ENCODE results near the gene TIMM21. TPM values are rescaled to one million over a fixed set of nuclear protein-coding genes. Genes with fewer than 3 reads are reported as not detected.

Gene TIMM21
- polyA plus RNA-seq, 1 donor (not counting 4 experiments of a cell fraction or from before 2014, with no cell fraction given), result 76.0 TPM

GRCh38 chr18:74173434-74173750 is 25.1 kb downstream of the TIMM21 start:
- Histone ChIP-seq H3K27ac (ENCODE audit: control insufficient read depth, insufficient read depth, low read length) (no peak overlapping the region), H3K9me1 (ENCODE audit: control insufficient read depth, extremely low read depth, insufficient read depth, low read length) (no peaks in the 10 kb centered on the region), H3K36me3 (ENCODE audit: control insufficient read depth in 2 of 2, extremely low read depth in 1 of 2, insufficient read depth in 2 of 2, low read length in 2 of 2) (no peaks in the 10 kb centered on the region), H3K79me2 (ENCODE audit: control insufficient read depth, insufficient read depth, low read length) (no peaks in the 10 kb centered on the region), H4K20me1 (ENCODE audit: control insufficient read depth, extremely low read depth, insufficient read depth, low read length) (no peaks in the 10 kb centered on the region), H2AFZ (ENCODE audit: control insufficient read depth, low read length) (no peak overlapping the region), H3K9ac (ENCODE audit: control insufficient read depth, extremely low read depth, insufficient read depth, low read length) (no peak overlapping the region), H3K4me1 (ENCODE audit: control insufficient read depth, extremely low read depth, insufficient read depth, low read length) (no peaks in the 10 kb centered on the region), H3K27me3 (ENCODE audit: control insufficient read depth, extremely low read depth, insufficient read depth, low read length) (no peaks in the 10 kb centered on the region), H3K4me3 (ENCODE audit: control insufficient read depth in 2 of 3, extremely low read depth in 1 of 3, insufficient read depth in 2 of 3, low read depth in 1 of 3, low read length in 3 of 3) (no peak overlapping the region), H3K9me3 (ENCODE audit: control insufficient read depth, low read depth, low read length) (no peaks in the 10 kb centered on the region), H3K4me2 (ENCODE audit: control insufficient read depth, extremely low read depth, insufficient read depth, low read depth, low read length) (no peak overlapping the region)
- DNase-seq (ENCODE audit: low read depth, low spot score) (no peak), FAIRE-seq (no peak)
- TF ChIP-seq, protein P1, sequence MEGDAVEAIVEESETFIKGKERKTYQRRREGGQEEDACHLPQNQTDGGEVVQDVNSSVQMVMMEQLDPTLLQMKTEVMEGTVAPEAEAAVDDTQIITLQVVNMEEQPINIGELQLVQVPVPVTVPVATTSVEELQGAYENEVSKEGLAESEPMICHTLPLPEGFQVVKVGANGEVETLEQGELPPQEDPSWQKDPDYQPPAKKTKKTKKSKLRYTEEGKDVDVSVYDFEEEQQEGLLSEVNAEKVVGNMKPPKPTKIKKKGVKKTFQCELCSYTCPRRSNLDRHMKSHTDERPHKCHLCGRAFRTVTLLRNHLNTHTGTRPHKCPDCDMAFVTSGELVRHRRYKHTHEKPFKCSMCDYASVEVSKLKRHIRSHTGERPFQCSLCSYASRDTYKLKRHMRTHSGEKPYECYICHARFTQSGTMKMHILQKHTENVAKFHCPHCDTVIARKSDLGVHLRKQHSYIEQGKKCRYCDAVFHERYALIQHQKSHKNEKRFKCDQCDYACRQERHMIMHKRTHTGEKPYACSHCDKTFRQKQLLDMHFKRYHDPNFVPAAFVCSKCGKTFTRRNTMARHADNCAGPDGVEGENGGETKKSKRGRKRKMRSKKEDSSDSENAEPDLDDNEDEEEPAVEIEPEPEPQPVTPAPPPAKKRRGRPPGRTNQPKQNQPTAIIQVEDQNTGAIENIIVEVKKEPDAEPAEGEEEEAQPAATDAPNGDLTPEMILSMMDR (optimal IDR thresholded peaks at IDR 0.05 in 1 of 3, IDR thresholded peaks at IDR 0.05 in 1 of 3, conservative IDR thresholded peaks at IDR 0.05 in 1 of 3; ENCODE audit: extremely low read depth in 1 of 3, insufficient read depth in 2 of 3, low read length in 3 of 3), result no peak
- no peak for TF ChIP-seq EZH2 (IDR thresholded peaks at IDR 0.05; ENCODE audit: low read length)
- dilution Hi-C loops (cut with MboI; ENCODE audit: extremely low pct_ligation_motif_present, low sequenced_read_pairs), result no loop called here

DNA sequence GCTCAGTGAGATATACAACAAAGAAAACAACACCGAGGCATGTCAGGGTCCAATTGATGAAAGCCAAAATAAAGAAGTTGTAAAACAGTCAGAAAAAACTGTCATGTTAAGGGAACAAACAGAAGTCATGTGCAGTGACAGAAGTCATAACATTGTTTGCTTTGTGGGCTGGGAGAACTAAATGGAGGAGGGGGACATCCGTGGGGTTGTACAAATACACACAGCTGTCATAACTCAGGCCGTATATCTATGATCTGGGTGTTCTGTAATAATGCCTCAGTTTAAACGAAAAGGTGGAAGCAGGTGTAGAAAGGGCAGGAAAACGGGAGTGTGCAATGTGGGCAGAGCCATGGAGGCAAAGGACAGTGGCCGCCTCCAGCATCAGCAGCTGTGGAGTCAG is 27.3 kb downstream of the TIMM21 start:
- Histone ChIP-seq H3K9me3 (ENCODE audit: control insufficient read depth, low read depth, low read length) (no peaks in the 10 kb centered on the region), H3K27ac (ENCODE audit: control insufficient read depth, insufficient read depth, low read length) (no peak overlapping the region), H3K4me3 (ENCODE audit: control insufficient read depth in 2 of 3, extremely low read depth in 1 of 3, insufficient read depth in 2 of 3, low read depth in 1 of 3, low read length in 3 of 3) (no peak overlapping the region), H3K27me3 (ENCODE audit: control insufficient read depth, extremely low read depth, insufficient read depth, low read length) (no peaks in the 10 kb centered on the region), H3K9me1 (ENCODE audit: control insufficient read depth, extremely low read depth, insufficient read depth, low read length) (no peaks in the 10 kb centered on the region), H3K36me3 (ENCODE audit: control insufficient read depth in 2 of 2, extremely low read depth in 1 of 2, insufficient read depth in 2 of 2, low read length in 2 of 2) (no peaks in the 10 kb centered on the region), H3K4me1 (ENCODE audit: control insufficient read depth, extremely low read depth, insufficient read depth, low read length) (no peaks in the 10 kb centered on the region), H3K9ac (ENCODE audit: control insufficient read depth, extremely low read depth, insufficient read depth, low read length) (no peak overlapping the region), H2AFZ (ENCODE audit: control insufficient read depth, low read length) (no peak overlapping the region), H3K4me2 (ENCODE audit: control insufficient read depth, extremely low read depth, insufficient read depth, low read depth, low read length) (no peak overlapping the region), H3K79me2 (ENCODE audit: control insufficient read depth, insufficient read depth, low read length) (no peaks in the 10 kb centered on the region), H4K20me1 (ENCODE audit: control insufficient read depth, extremely low read depth, insufficient read depth, low read length) (no peaks in the 10 kb centered on the region)
- TF ChIP-seq EZH2 (IDR thresholded peaks at IDR 0.05; ENCODE audit: low read length), result no peak
- TF ChIP-seq, protein P1 (optimal IDR thresholded peaks at IDR 0.05 in 1 of 3, IDR thresholded peaks at IDR 0.05 in 1 of 3, conservative IDR thresholded peaks at IDR 0.05 in 1 of 3; ENCODE audit: extremely low read depth in 1 of 3, insufficient read depth in 2 of 3, low read length in 3 of 3), result no peak
- FAIRE-seq, result no peak
- no peak for DNase-seq (ENCODE audit: low read depth, low spot score)
- dilution Hi-C loops (cut with MboI; ENCODE audit: extremely low pct_ligation_motif_present, low sequenced_read_pairs), result no loop called here
